ENCODE data around the gene EDN3.

DNA sequence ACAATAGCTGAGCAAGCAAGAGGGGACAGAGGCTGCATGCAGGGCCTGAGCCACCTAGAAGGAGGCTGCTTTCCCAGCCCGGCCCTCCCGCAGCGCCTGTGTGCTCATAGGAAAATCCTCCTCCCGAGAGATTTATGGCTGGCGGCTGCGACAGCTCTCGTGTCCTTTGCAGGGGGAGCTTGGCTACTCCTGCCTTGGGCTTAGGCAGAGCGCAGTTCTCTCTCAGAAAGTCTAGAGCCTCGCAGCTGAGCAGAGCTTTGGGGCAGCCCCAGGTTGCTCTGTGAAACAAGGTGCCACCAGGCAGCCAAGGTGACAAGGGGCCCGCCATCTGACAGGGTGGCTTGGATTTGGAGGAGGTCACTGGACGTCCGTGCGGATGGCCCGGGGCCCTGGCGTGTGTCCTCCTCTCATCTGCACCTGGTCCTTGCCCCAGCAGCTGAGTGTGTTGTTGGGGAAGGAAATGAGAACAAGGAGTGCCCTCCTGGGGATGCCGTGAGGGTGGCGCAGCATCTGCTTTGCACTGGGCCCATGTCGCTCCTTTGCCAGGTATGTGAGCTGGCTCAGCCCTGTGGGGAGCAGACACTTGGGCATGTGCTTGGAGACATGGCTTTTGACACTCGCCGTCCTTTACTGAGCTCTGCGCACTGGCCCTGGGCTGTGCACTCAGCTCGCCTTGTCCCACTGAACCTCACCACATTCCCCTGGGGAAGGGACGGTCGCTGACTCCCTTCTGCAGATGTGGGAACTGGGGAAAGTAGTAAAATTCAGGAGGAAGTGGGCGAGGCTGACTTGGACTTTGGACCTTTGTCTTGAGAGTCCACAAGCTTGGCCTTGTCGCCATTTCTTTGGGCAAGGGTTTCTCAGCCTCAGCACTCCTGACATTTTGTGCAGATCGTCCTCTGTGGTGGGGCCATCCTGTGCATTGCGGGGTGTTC lies 41.9 kb downstream of the EDN3 start:
- TF ChIP-seq POLR2A (IDR thresholded peaks at IDR 0.05; ENCODE audit: low read depth, low read length) (no peak), POLR2AphosphoS5 (IDR thresholded peaks at IDR 0.05; ENCODE audit: low read depth, low read length) (no peak), TAF1 (IDR thresholded peaks at IDR 0.05; ENCODE audit: borderline replicate concordance, low read depth, low read length) (no peak)

Data from GM12892 (cell line).